ENCODE data around the gene TP53RK. TPM values are rescaled to one million over a fixed set of nuclear protein-coding genes. Genes with fewer than 3 reads are reported as not detected.

TP53RK gene
- total and polyA plus RNA-seq, 2 of the 13 experiments (the other 11 are each of a cell fraction or from before 2014, with no cell fraction given): 12.9 to 25.5 TPM

DNA sequence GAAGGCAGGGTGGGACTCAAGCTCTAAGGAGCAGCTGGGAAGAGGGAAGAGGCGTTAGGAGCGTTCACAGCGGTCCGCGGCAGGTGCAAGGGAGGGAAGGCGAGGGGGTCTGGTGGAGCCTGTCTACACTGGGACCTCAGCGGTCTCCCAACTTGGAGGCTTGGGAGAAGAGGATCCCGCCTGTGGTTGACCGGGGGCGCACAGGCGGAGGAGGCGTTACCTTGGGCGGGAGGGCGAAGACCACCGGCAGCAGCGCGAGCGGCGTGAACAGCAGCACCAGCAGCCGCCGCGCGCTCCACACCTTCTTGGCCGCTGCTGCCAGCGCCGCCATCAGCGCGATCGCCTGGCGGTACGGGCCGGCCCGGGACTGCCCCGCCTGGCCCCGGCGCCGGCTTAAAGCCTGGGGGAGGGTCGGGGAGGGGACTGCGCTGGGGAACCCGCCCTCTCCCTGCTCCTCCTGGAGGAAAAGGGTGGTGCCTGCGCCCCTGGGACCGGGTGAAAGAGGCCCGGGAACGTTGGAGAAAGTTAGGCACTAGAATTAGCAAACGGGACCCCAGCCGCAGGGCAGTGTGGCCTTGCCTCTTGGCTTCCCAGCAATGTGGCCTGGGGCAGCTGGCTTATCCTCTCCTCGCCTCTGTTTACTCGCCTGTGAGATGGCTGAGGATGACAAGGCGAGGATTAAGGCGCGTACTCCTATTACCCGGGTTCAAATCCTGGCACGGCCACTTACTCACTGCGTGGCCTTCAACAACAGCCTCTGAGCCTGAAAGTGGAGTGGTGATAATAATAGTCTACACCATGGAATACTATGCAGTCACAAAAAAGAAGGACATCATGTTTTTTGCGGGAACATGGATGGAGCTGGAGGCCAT, 37.9 kb downstream of the TP53RK start, which contains the start of gene SLC13A3 (continued):
- TF ChIP-seq, protein P1, sequence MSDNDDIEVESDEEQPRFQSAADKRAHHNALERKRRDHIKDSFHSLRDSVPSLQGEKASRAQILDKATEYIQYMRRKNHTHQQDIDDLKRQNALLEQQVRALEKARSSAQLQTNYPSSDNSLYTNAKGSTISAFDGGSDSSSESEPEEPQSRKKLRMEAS (IDR thresholded peaks at IDR 0.05): peak; percentile 60
- no peak for TF ChIP-seq ZKSCAN5 (CRISPR knock-in tag; IDR thresholded peaks at IDR 0.05)
- TF ChIP-seq, protein P2, sequence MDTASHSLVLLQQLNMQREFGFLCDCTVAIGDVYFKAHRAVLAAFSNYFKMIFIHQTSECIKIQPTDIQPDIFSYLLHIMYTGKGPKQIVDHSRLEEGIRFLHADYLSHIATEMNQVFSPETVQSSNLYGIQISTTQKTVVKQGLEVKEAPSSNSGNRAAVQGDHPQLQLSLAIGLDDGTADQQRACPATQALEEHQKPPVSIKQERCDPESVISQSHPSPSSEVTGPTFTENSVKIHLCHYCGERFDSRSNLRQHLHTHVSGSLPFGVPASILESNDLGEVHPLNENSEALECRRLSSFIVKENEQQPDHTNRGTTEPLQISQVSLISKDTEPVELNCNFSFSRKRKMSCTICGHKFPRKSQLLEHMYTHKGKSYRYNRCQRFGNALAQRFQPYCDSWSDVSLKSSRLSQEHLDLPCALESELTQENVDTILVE (CRISPR knock-in tag; IDR thresholded peaks at IDR 0.05): peak; percentile 73; the same call in 1 of the 2 replicates
- 0 out of 2 replicates have a peak, but pooled peaks have one; percentile 35 for TF ChIP-seq GTF2F1 (IDR thresholded peaks at IDR 0.05; ENCODE audit: low read length)
- peak; percentile 78; the same call in 1 of the 2 replicates for TF ChIP-seq CCDC6 (CRISPR knock-in tag; IDR thresholded peaks at IDR 0.05)
- TF ChIP-seq SMAD9 (CRISPR knock-in tag; IDR thresholded peaks at IDR 0.05): peak; percentile 40; the same call in 1 of the 2 replicates
- peak; percentile 64 for TF ChIP-seq ZMYM2 (CRISPR knock-in tag; IDR thresholded peaks at IDR 0.05)
- peak; percentile 90; the same call in 1 of the 2 replicates for TF ChIP-seq ZNF451 (CRISPR knock-in tag; IDR thresholded peaks at IDR 0.05)
- no peak; a peak in 1 of 4 replicates for TF ChIP-seq KLF16 (CRISPR knock-in tag; IDR thresholded peaks at IDR 0.05)
- peak; percentile 98 for TF ChIP-seq ARHGAP35 (CRISPR knock-in tag; IDR thresholded peaks at IDR 0.05; ENCODE audit: borderline replicate concordance)
- peak; percentile 94 for TF ChIP-seq NFAT5 (CRISPR knock-in tag; IDR thresholded peaks at IDR 0.05)
- peak; percentile 75; the same call in 1 of the 2 replicates for TF ChIP-seq ZNF343 (CRISPR knock-in tag; IDR thresholded peaks at IDR 0.05)
- TF ChIP-seq DZIP1 (CRISPR knock-in tag; IDR thresholded peaks at IDR 0.05): peak; percentile 94
- TF ChIP-seq MLXIP (CRISPR knock-in tag; IDR thresholded peaks at IDR 0.05; ENCODE audit: borderline replicate concordance): peak; percentile 67; the same call in 1 of the 2 replicates
- TF ChIP-seq ZNF569 (CRISPR knock-in tag; IDR thresholded peaks at IDR 0.05; ENCODE audit: borderline replicate concordance): 0 out of 2 replicates have a peak, but pooled peaks have one; percentile 90

All from HepG2 (cell line).